GM19468 (cell line): Measurements from ENCODE around the gene CDC25C.
"Not testable (repeated sequence)": the region's sequence is repeated elsewhere in the genome, so short reads cannot be mapped to it uniquely, and the experiment has no call there.

Experiments used
- ATAC-seq: cut with Tn5 transposase; IDR thresholded peaks from one replicate; pipeline ENCODE4 v1.9.1; 2021; ENCODE audit warnings: mild to moderate bottlenecking, moderate library complexity, moderate number of reproducible peaks; ENCODE audit not compliant: unreplicated experiment; ENCODE audit errors: extremely low read depth

Gene CDC25C

DNA sequence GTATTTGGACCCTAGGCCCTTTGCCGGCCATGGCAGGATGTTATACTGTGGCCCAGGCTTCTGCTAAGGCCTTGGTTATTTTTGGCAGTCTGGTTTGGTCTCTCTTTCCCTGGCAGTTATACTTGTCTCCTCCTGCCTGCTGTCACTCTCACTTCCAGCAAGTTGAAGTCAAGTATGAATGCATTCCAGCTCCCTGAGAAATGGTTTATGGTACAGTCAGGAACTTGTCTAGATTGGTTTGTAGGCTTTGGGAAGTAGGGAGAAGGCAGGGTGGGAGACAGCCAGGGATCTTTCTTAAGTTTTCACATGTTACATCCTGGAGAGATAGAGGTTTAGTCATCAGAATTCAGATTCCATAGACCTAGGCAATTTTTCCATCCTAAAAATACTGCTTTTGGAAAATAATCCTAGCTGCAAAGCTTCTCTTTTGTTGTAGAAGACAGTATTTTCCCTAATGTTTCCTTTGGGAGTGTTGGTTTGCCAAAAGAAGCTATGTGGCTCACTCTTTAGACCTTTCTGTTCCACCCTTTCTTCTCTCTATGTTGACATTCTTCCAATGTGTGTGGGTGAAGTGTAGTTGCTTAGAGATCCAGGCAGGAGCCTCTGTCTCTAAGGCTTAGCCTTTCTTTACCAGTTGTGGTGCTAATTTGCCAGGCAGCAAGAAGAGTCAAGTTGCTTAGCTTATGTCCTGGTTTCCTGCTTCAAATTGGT is 18.4 kb upstream of the CDC25C start:
- ATAC-seq, result no peak

DNA sequence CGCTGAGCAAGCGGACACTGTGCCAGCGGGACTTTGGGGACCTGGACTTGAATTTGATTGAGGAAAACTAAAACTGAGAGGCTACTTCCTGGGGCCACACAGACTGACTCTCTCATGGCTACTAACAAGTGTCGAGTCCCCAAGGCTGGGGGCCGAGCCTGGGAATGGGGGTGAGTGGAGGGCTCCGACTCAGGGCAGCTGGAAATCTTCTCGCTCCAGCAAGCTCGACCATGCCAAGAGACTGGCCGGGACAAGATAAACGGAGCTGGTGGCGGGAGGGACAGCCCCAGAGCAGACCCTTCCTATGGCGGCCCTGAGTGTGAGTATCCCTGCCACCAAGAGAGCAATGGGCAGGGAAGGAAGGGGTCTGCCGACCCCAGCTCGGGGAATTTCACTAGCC is 15.3 kb upstream of the CDC25C start:
- ATAC-seq, result no peak

DNA sequence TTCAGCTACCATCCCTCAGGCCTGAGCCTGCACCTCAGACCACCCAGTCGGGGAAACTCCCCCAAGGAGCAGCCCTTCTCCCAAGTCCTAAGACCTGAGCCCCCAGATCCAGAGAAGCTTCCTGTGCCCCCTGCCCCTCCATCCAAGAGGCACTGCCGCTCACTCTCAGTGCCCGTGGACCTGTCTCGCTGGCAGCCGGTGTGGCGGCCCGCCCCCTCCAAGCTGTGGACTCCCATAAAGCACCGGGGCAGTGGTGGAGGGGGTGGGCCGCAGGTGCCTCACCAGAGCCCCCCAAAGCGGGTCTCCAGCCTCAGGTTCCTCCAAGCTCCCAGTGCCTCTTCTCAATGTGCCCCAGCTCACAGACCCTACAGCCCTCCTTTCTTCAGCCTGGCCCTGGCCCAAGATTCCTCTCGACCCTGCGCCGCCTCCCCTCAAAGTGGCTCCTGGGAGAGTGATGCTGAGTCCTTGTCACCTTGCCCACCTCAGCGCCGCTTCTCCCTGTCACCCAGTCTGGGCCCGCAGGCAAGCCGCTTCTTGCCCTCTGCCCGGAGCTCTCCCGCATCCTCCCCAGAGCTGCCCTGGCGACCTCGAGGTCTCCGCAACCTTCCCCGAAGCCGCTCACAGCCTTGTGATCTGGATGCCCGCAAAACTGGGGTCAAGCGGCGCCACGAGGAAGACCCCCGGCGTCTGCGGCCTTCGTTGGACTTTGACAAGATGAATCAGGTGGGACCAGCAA is 13.5 kb upstream of the CDC25C start:
- ATAC-seq, result no peak

DNA sequence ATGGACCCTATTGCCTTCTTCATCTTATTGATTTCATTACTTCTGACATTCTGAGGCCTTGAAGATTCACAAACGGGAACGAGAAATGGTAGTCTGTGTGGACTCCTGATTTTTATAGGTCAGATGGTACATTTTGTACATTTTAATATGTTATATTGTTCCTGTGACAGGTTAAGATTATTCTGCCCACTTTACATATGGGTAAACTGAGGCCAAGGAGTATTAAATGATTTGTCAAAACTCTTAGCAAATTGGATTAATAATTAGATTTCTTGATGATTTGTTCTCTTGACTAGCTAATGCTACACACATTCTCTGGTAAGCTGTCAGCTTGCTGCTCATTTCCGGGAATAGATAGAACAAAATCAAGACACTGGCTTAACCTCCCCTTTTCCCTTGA is 8.4 kb upstream of the CDC25C start:
- ATAC-seq, result no peak

DNA sequence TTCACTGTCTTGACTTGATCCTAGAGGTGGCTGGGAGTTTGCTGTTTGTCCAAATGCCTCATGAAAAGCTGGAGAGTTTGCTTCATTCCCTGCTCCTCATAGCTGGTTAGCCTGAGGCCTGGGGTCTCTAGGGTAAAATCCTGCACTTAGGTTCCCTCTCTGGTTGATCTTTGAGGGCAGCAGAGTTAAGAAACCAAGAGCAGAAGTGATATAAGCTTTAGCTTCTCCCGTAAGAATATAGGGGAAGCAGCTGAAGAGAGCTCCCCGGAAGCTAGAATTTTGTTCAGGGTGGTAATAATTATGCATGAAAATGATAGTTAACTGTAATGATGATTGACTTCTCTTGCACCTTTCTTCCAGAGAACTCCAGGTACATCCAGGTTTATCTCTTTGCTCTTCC is 7.9 kb upstream of the CDC25C start:
- no peak for ATAC-seq

DNA sequence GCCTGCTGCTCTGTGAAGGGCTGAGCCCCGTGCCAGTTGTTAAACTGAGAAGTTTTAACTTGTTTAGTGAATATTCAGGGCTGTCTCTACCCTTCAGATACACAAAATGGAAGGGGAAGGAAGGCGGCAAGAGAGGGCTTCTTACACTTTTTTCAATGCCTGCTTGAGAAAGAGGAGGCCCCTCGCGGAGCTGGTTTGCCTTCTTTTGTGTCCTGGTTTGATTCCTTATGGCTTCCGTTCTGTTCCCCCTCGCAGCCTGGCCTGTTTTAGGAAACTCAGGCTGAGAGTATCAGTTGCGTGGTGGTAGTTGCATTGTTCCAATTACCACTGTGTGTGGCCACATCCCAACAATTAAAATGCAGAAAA is 7.5 kb upstream of the CDC25C start:
- ATAC-seq, result no peak

DNA sequence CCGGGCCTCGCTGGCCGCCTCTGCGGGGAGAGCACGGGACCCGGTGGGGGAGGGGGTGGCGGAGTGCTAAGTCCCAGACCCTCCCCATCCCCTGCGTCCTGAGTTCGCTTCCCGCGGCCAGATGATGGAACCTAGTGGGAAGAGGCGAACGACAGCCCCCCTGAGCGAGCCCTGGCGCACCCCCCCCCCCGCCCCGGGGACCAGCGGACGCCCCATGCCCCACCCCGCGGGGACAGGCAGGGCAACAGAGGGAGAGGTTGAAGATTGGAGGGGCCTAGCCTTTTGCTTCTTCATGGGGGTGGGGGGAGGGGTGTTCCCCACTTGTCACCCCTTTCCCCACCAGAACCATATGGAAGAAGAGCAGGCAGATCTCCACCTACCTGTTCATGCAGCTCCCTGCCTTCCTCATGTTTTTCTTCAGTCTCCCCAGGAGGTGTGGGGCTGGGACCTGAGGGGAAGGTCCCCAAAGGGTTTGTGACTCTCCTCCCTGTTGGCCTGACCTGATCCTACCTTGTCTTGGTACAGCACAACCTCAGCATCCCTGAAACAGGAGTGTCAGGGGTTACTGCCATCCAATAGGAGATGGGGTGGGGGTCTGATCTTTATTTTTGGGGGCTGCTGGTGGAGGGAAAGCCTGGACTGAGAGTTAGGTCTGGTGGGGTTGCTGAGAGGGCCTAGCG is 6.9 kb upstream of the CDC25C start:
- no peak for ATAC-seq

DNA sequence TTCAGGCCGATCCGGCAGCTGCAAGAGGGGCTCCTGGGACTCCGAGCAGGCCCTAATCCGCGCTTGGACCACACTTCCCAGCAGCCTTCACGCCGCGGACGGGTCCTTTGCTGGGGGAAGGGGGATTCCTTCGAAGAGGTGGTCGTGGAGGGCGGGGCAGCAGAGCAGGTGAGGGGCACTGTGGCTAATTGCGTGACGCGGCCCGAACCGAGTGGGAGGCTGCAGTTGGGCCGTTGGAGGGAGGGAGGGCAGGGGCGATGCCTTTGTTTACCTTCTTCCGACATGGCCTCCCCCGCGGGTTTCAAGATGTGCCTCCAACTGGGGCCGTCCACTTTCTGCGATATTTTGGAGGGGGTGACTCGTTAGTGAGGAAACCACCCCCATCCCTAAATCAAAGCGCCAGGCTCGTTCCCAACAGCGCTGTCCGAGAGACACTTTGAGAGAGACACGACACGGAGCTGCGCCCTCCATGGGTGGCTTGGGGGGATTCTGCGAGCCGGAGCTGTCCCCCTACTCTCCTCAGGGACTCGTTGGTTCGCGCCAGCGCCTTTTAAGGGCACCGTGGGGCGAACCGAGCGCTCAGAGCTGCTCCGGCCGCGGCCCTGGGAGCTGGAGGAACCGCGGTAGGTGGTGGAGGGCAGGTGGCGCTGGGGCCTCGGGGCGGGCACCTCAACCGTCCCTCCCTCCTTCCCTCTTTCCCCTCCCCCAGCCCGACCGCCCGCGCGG is 6.2 kb upstream of the CDC25C start, which contains the start of gene FAM53C:
TSS of gene FAM53C (plus strand) at position 582 of the 726 bp plus-strand sequence. CDS start 3,070 bp downstream, outside the sequence.
- ATAC-seq, result peak; percentile 80

DNA sequence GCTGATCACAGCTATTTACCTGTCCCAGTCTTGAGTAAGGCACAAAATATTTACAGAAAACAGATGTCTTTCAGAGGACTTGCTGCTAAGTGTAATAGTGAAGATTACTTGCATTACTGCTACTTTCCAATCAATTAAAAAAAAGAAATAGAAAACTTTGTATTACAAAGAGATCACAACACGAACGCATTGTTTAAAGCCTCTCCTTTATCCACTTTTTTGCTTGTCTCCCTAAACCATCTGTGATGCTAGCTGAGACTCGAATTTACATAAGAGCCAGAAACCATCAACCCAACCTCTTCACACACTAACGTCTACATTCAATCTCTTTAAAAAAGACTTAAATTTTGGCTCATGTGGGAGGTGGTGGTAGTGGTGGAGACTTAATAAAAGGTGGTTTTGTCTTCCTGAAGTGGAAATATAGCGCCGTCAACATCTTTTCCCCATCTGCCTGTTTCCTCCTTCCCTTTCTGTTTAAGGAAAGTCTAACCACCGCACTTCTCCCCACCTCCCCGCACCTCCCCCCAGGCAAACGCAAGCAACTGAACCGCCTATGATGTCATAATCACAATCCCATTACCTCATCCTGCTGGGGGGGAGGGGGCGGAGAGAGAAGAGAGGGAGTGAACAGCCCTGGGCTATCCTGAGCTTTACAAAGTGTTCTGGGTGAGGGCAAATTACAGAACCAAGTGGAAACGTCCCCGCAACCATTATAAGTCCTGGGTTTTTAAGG is 5.5 kb upstream of the CDC25C start:
- no peak for ATAC-seq

DNA sequence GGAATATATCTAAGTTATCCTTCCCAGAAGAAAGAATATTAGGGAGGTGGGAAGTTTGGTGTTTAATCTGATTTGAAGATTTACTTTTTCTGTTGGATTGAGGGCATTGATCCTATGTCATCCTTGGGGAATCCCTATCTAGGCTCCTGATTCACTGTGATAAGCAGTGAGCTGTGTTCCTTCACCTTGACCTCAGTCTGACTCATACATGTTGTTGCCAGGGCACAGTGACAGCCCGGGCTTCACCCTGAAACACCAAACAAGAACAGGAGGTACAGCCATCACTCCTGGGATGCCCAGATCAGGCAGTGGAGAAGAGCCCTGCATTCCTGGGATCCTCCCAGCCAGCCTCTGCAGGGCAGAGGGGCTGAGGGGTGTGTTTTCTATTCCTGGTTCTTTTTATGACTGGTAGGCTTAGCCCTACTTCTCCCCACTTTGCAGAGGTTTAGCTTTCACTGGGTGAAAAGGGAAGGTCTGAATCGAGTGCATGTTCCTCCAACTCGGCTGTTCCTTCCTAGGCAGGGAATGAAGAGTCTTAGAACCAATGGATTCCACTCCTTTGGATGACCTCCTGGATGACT is 3.4 kb upstream of the CDC25C start:
- ATAC-seq, result no peak

DNA sequence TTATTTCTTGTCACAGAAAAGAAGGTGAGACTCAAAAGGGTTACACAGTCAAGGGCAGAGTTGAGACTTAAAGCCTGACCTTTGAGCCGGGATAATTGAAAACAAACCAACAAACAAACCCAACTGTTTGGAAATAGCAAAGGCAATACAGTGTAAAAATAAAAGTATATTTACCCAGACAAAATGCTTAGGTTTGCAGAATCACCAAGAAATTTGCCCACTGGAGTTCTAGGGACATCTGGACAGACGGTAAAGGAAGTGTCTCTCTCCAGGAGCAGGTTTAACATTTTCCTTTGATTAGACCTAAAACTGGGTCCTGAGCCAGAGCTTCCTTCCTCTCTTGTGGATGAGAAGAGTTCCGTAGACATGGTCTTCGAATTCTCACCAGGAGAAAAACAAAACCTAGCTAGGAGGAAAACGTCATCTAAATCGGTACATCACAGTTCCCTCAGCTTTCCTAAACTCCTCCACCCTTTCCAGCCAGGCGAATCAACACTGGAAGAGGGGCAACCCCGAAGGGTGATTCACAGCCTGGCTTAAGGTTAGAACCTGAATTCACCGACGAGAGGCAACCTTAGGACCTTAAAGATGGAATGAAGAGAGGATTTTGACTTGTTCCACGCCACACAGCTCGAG is 673 bp downstream of the CDC25C start:
- no peak for ATAC-seq

DNA sequence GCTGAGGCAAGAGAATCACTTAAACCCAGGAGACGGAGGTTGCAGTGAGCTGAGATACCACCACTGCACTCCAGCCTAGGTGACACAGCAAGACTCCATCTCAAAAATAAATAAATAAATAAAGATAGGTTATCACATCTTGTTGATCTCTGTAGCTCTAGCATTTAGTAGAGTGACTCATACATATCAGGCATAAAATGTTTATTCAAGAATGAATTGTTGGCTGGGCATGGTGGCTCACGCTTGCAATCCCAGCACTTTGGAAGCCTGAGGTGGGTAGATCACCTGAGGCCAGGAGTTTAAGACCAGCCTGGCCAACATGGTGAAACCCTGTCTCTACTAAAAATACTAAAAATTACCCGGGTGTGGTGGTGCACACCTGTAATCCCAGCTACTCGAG is 13.4 kb downstream of the CDC25C start:
- not testable (repeated sequence) for ATAC-seq

DNA sequence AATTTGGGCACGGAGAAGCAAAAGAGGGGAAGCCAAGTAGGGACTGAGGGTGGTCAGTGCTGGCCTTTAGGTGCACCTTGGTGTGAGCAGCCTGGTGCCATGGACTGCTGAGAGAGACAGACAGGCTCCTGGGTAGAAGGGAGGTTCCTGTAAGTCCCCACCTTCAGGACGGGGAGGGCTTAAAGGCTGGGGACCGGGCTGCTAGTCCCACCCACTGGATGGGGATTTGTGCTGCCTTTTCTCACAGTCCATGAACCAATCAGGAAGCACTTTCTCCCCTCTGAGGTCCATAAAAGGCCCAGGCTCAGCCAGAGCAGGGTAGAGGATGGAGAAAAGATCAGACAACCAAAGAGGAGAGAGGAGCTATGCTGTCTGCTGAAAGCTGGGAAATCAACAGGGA is 15.2 kb downstream of the CDC25C start:
- ATAC-seq, result no peak

DNA sequence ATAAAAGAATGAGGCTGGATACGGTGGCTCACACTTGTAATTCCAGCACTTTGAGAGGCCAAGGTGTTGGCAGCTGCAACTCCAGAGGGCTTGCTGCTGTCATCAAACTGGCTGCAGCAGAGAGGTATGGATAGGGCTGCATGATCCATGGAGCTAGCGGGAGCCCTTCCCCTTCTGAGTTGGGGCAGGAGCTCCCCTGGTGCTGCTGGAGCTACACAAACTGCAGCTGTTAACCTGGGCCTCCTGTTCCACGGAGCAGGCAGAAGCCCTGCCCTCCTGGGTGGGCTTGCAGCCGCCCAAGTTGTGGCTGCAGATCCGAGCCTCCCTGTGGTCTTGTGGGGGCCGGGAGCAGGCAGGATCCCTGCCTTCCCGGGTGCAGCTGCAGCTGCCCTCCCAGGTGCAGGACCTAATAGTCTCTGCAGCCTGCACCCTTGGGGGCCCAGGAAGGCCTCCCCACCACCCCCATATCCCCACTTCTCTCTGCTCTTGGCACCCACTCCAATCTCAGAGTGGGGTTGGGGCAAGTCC is 15.8 kb downstream of the CDC25C start:
- no peak for ATAC-seq

DNA sequence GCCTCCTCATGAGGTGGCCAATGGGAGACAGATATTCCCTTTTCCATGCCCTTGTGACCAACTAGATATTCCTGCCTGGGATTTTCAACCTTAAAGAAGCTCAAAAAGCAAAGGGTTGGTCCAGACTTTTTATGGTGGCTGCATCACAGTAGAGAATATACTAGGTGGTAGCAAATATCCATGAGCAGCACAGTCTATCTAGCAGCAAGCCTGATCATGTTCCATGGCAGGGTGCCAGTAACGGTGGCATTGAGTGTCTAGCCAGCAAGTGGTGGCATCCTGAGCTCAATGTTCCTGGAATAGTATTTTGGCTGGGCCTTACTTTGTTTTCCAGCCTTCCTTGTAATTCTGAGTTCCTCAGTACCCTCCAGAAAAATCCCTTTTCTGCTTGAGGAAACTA is 25.8 kb downstream of the CDC25C start:
- ATAC-seq, result no peak

DNA sequence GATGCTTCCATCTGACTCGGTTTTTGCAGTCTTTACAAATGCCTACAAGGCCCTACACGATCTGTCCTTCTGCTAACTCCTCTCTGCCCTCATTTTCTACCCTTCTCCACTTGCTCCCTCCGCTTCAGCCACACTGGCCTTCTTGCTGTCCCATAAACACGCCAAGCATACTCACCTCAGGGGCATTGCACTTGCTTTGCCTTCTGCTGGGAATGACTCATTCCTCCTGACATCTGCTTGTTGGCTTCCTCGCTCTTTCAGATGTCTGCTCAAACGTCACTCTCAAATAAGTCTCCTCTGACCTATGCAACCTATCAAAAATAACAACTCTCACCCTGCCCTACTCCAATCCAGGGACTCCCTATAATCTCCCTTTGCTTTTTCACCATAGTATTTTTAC is 28.2 kb downstream of the CDC25C start:
- no peak for ATAC-seq

DNA sequence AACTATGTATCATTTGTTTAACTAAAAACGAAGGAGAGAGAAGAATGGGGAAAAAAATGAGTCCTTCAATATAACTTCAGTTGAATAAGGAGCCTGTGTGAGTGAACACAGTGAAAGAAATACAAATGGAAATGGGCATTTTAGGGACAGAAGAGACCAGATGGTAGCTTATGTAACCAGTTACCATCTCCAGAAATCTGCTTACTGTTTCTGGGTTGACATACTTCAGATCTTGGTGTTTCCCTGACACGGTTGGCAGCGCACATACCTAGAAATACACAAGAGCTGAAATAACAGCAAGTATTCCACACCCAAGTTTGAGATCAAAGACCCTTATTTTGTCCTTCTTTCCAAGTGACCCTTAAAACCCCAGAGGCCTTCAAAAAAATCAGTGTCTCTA is 42.3 kb downstream of the CDC25C start:
- ATAC-seq, result no peak

DNA sequence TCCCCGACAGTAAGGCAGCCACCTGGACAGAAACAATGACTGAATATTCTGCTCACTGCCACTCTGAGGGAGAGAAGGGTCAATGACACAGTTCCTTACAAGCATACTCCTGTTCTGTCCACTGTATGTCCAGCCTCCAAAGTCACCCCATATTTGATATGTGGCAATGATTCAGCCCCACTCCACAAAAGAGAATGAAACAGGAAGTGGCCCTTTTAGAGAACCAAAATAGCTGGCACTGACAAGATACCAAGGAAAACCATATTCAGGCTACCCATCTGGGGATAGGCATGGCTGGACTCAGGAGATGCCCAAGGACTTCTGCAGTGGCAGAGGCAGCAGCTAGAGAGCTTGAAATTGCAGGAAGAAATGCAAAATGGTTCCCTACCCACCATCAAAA is 44.4 kb downstream of the CDC25C start:
- ATAC-seq, result no peak
